ACC112 (cell line): ENCODE results near the gene RAB3GAP2.
A peak's percentile ranks its signal among the peaks of the same experiment; 100 is the strongest.
"Not testable (repeated sequence)": the region's sequence is repeated elsewhere in the genome, so short reads cannot be mapped to it uniquely, and the experiment has no call there.

Experiments
- H2AFZ ChIP-seq: fragments of 200-600 bp; sonication (generic); one replicate; pipeline ENCODE4 v1.6.0; 2017; ENCODE audit warnings: antibody characterized with exemption, low read length; ENCODE audit not compliant: unreplicated experiment
- H3K27ac ChIP-seq: fragments of 200-600 bp; sonication (generic); 2 replicates; pipeline ENCODE4 v1.5.1; 2014; ENCODE audit warnings: low read depth, mild to moderate bottlenecking, antibody characterized with exemption, low read length, moderate library complexity
- H3K27me3 ChIP-seq: fragments of 200-600 bp; sonication (generic); 2 replicates; pipeline ENCODE4 v1.6.1; 2014; ENCODE audit warnings: mild to moderate bottlenecking, antibody characterized with exemption, low read length, moderate library complexity, mixed read lengths; ENCODE audit not compliant: insufficient read depth
- H3K36me3 ChIP-seq: fragments of 200-600 bp; sonication (generic); 2 replicates; pipeline ENCODE4 v1.6.1; 2016; ENCODE audit warnings: mild to moderate bottlenecking, antibody characterized with exemption, low read length, moderate library complexity, mixed read lengths; ENCODE audit not compliant: insufficient read depth
- H3K4me1 ChIP-seq: fragments of 200-600 bp; sonication (generic); one replicate; pipeline ENCODE4 v1.6.1; 2016; ENCODE audit warnings: low read length, mixed read lengths; ENCODE audit not compliant: insufficient read depth, unreplicated experiment, control insufficient read depth
- H3K4me3 ChIP-seq: fragments of 200-600 bp; sonication (generic); 2 replicates; pipeline ENCODE4 v1.5.1; 2014; ENCODE audit warnings: mild to moderate bottlenecking, low read depth, low read length
- H3K79me2 ChIP-seq: fragments of 200-600 bp; sonication (generic); one replicate; pipeline ENCODE4 v1.6.0; 2016; ENCODE audit warnings: low read length; ENCODE audit not compliant: control insufficient read depth, unreplicated experiment, insufficient read depth

The RAB3GAP2 gene

GRCh38 chr1:220272047-220272840 lies at the start of gene RAB3GAP2:
TSS of gene RAB3GAP2 (minus strand) at chr1:220272453. CDS start at chr1:220272337, 116 bp downstream.
- Histone ChIP-seq H3K79me2 (peaks cover 48% of the 10 kb centered on the region), H2AFZ (peak within 1 kb of the TSS; percentile 94), H3K27ac (peak within 1 kb of the TSS; percentile 68), H3K4me1 (peaks cover 13% of the 10 kb centered on the region), H3K4me3 (peak within 1 kb of the TSS; percentile 97), H3K36me3 (peaks cover 21% of the 10 kb centered on the region), H3K27me3 (peaks cover under 1% of the 10 kb centered on the region; the same call in 1 of the 2 replicates)

DNA sequence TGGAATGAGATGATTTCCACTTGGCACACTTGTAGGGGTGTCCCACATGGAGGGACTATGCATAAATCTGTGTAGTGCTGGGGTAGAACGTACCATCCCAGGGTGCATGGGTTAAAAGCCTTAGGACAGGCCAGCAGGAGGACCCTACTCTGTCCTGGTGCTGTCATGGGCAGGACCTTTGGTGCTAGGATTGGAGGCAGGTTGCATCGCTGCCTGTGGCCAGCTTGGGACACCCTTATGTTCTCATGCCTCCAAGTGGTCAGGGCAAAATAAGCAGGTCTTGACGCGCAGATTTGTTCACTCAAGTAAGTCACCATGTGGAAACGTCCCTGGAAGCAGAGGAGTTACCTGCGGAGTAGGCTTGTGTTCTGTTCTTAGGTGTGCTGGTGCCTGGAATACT lies 49.5 kb upstream of the RAB3GAP2 start:
- no peak overlapping the region for H3K4me3 ChIP-seq
- H3K79me2 ChIP-seq: no peaks in the 10 kb centered on the region
- no peaks in the 10 kb centered on the region for H3K4me1 ChIP-seq
- no peak overlapping the region for H3K27ac ChIP-seq
- no peak overlapping the region for H2AFZ ChIP-seq
- no peaks in the 10 kb centered on the region for H3K36me3 ChIP-seq
- peaks cover 35% of the 10 kb centered on the region for H3K27me3 ChIP-seq

DNA sequence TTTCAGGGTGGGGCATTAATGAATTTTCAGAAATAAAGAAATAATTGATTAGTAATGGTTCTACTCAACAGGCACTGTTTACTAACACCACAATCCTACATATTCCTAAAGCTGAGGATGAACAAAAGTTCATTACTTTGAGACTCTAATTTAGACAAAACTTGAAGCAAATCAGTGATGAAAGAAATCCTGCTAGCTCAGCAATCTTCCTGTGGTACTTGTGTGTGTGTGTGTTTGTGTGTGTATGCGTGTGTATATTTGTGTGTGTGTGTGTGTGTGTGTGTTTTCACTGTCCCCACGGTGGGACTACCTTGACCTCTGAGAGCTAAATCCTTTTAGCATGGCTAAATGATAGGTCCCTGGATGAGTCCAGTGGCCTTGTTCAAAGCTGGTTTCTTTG lies 48.5 kb upstream of the RAB3GAP2 start:
- peaks cover 35% of the 10 kb centered on the region for H3K27me3 ChIP-seq
- no peak overlapping the region for H3K4me3 ChIP-seq
- no peak overlapping the region for H2AFZ ChIP-seq
- no peaks in the 10 kb centered on the region for H3K36me3 ChIP-seq
- H3K27ac ChIP-seq: no peak overlapping the region
- no peaks in the 10 kb centered on the region for H3K4me1 ChIP-seq
- no peaks in the 10 kb centered on the region for H3K79me2 ChIP-seq

GRCh38 chr1:220318673-220319072 lies 46.4 kb upstream of the RAB3GAP2 start:
- Histone ChIP-seq H3K79me2 (no peaks in the 10 kb centered on the region), H3K27ac (no peak overlapping the region), H3K4me1 (no peaks in the 10 kb centered on the region), H3K4me3 (no peak overlapping the region), H3K36me3 (no peaks in the 10 kb centered on the region), H2AFZ (no peak overlapping the region), H3K27me3 (peaks cover 35% of the 10 kb centered on the region)

DNA sequence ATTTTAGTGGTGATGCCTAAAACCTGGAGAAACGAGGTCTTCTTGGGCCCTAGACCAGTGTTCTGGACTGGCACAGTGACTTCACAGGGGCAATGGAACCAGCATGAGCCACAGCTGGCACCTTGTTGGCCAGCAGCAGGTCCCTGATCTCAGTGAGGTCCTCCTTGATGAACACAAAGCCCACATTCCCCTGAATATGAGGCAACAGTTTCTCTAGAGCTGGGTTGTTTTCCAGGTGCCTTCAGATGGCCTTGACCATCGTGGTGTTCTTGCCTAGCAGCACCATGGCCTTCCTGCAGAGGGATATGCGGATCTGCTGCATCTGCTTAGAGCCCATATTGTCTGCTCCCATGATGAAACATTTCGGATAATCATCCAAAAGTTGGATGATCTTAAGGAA lies 44.9 kb upstream of the RAB3GAP2 start:
- Histone ChIP-seq H3K4me1 (no peaks in the 10 kb centered on the region), H2AFZ (no peak overlapping the region), H3K4me3 (no peak overlapping the region), H3K79me2 (no peaks in the 10 kb centered on the region), H3K27ac (no peak overlapping the region), H3K27me3 (peaks cover 23% of the 10 kb centered on the region), H3K36me3 (no peaks in the 10 kb centered on the region)

DNA sequence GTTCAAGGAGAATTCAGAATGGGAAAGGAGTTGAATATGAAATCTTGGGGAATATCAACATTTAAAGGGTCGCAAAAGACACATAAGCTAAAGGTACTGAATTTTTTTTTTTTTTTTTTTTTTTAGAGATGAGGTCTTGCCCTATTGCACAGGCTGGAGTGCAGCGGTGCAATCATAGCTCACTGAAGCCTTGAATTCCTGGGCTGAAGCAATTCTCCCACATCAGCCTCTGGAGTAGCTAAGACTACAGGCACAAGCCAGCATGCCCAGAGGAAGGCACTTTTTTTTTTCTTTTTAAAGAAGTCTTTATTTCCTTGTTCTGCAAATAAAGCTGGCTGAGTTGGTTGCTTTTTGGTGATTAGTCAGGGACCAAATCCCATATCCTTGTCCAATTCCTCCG lies 44.1 kb upstream of the RAB3GAP2 start:
- no peaks in the 10 kb centered on the region for H3K79me2 ChIP-seq
- peaks cover 20% of the 10 kb centered on the region for H3K27me3 ChIP-seq
- no peak overlapping the region for H2AFZ ChIP-seq
- no peaks in the 10 kb centered on the region for H3K36me3 ChIP-seq
- no peak overlapping the region for H3K4me3 ChIP-seq
- H3K4me1 ChIP-seq: no peaks in the 10 kb centered on the region
- no peak overlapping the region for H3K27ac ChIP-seq

GRCh38 chr1:220315070-220315839 lies 43.0 kb upstream of the RAB3GAP2 start:
- H3K27ac ChIP-seq: no peak overlapping the region
- H3K27me3 ChIP-seq: peaks cover 20% of the 10 kb centered on the region
- H3K4me3 ChIP-seq: no peak overlapping the region

GRCh38 chr1:220313576-220313975 lies 41.3 kb upstream of the RAB3GAP2 start:
- H3K4me3 ChIP-seq: no peak overlapping the region
- no peaks in the 10 kb centered on the region for H3K4me1 ChIP-seq
- peaks cover 13% of the 10 kb centered on the region; the same call in 1 of the 2 replicates for H3K27me3 ChIP-seq
- H3K79me2 ChIP-seq: no peaks in the 10 kb centered on the region
- H3K36me3 ChIP-seq: no peaks in the 10 kb centered on the region
- no peak overlapping the region for H2AFZ ChIP-seq
- no peak overlapping the region for H3K27ac ChIP-seq

More at GRCh38 chr1:220315070-220315839, 43.0 kb upstream of the RAB3GAP2 start:
- H3K79me2 ChIP-seq: no peaks in the 10 kb centered on the region
- no peaks in the 10 kb centered on the region for H3K4me1 ChIP-seq
- H2AFZ ChIP-seq: no peak overlapping the region
- H3K36me3 ChIP-seq: no peaks in the 10 kb centered on the region

GRCh38 chr1:220310147-220310546 lies 37.9 kb upstream of the RAB3GAP2 start:
- not testable (repeated sequence) for H3K36me3 ChIP-seq, H2AFZ ChIP-seq, H3K4me1 ChIP-seq, H3K27me3 ChIP-seq, H3K4me3 ChIP-seq, H3K27ac ChIP-seq, H3K79me2 ChIP-seq

- no peak overlapping the region for H3K27ac ChIP-seq
- 0 out of 2 replicates have a peak, but pooled peaks cover 3% of the 10 kb centered on the region for H3K27me3 ChIP-seq
- no peak overlapping the region for H3K4me3 ChIP-seq
- no peaks in the 10 kb centered on the region for H3K36me3 ChIP-seq
- no peaks in the 10 kb centered on the region for H3K79me2 ChIP-seq
- H2AFZ ChIP-seq: no peak overlapping the region
- H3K4me1 ChIP-seq: no peaks in the 10 kb centered on the region
Observed at GRCh38 chr1:220307607-220308006, 35.4 kb upstream of the RAB3GAP2 start.
